H1 (cell line): ENCODE measurements around the gene AMHR2. TPM values are rescaled to one million over a fixed set of nuclear protein-coding genes. Genes with fewer than 3 reads are reported as not detected.

ENCODE experiments used
- CTCF ChIA-PET: fragments of 300-600 bp; sonication (Branson Sonifier 250); formaldehyde crosslinking; loops from one replicate; lab custom pipeline; 2021; ENCODE audit not compliant: partially characterized antibody; lab: Charles Lee
- POLR2A ChIA-PET: fragments of 300-600 bp; sonication (Branson Sonifier 250); formaldehyde crosslinking; loops from one replicate; lab custom pipeline; 2021; ENCODE audit warnings: inconsistent platforms; ENCODE audit not compliant: partially characterized antibody; lab: Charles Lee
- DNase-seq, 2 experiments: peaks; one replicate each; pipeline versions ENCODE4 v3.0.0 to v3.0.0-alpha.2; 2010 to 2022; ENCODE audit warnings: low spot score in 2 of 2, low read depth in 1 of 2, mixed read lengths in 1 of 2
- FAIRE-seq: peaks from 2 replicates; lab custom pipeline; 2011; peaks lifted over from hg19 to GRCh38; lab: Jason Lieb, UNC
- H2AFZ ChIP-seq: 2 replicates; pipeline ENCODE4 v1.8.1; 2012; ENCODE audit warnings: low read length, inconsistent platforms
- H2AK5ac ChIP-seq: 2 replicates; pipeline ENCODE4 v1.6.1; 2013; ENCODE audit warnings: low read depth, low read length
- H2BK120ac ChIP-seq: replicated peaks from 2 replicates; pipeline ENCODE3; 2013; ENCODE audit warnings: low read depth, low read length, inconsistent platforms
- H2BK12ac ChIP-seq: 2 replicates; pipeline ENCODE4 v1.6.1; 2013; ENCODE audit warnings: low read depth, low read length
- H2BK15ac ChIP-seq: 2 replicates; pipeline ENCODE4 v1.6.1; 2013; ENCODE audit warnings: low read length
- H2BK20ac ChIP-seq: 2 replicates; pipeline ENCODE4 v1.6.1; 2013; ENCODE audit warnings: low read length
- H2BK5ac ChIP-seq: 2 replicates; pipeline ENCODE4 v1.6.1; 2013; ENCODE audit warnings: low read depth, low read length
- H3K14ac ChIP-seq: 2 replicates; pipeline ENCODE4 v1.6.1; 2013; ENCODE audit warnings: inconsistent platforms; ENCODE audit not compliant: insufficient read length
- H3K18ac ChIP-seq: 2 replicates; pipeline ENCODE4 v1.6.1; 2013; ENCODE audit warnings: low read length; ENCODE audit errors: extremely low read depth
- H3K23ac ChIP-seq: 2 replicates; pipeline ENCODE4 v1.6.1; 2013; ENCODE audit warnings: inconsistent platforms; ENCODE audit not compliant: insufficient read length
- H3K23me2 ChIP-seq: 2 replicates; pipeline ENCODE4 v1.6.1; 2013; ENCODE audit warnings: low read depth, low read length
- H3K27ac ChIP-seq: 2 replicates; pipeline ENCODE4 v1.6.1; 2011; ENCODE audit warnings: low read depth, low read length, inconsistent platforms
- H3K27me3 ChIP-seq, 4 experiments: replicated peaks in 1 of 4; 1 replicate in 1 of 4; 2 replicates in 3 of 4; pipeline versions ENCODE4 v1.6.1 to v1.8.1; 2011 to 2013; ENCODE audit warnings: low read length in 3 of 4, mild to moderate bottlenecking in 3 of 4, inconsistent platforms in 2 of 4, mixed read lengths in 2 of 4, moderate library complexity in 1 of 4; ENCODE audit not compliant: control insufficient read depth in 3 of 4, insufficient read depth in 3 of 4; ENCODE audit errors: extremely low read depth in 1 of 4
- H3K36me3 ChIP-seq, 4 experiments: 2 replicates each; pipeline versions ENCODE4 v1.6.1 to v1.8.1; 2011 to 2013; ENCODE audit warnings: mild to moderate bottlenecking in 4 of 4, low read length in 3 of 4, moderate library complexity in 2 of 4, control low read depth in 1 of 4, inconsistent platforms in 1 of 4; ENCODE audit not compliant: insufficient read depth in 4 of 4, control insufficient read depth in 2 of 4
- H3K4ac ChIP-seq: replicated peaks from 2 replicates; pipeline ENCODE3; 2013; ENCODE audit warnings: low read length, low read depth, mixed read lengths, inconsistent platforms; ENCODE audit not compliant: insufficient read length
- H3K4me1 ChIP-seq, 4 experiments: replicated peaks in 1 of 4; 1 replicate in 1 of 4; 2 replicates in 3 of 4; pipeline versions ENCODE4 v1.6.1 to v1.8.1; 2011 to 2013; ENCODE audit warnings: low read length in 3 of 4, inconsistent platforms in 2 of 4, mixed read lengths in 1 of 4; ENCODE audit not compliant: insufficient read depth in 4 of 4, control insufficient read depth in 3 of 4
- H3K4me2 ChIP-seq, 2 experiments: 2 replicates each; pipeline versions ENCODE4 v1.6.1 to v1.8.1; 2011 to 2013; ENCODE audit warnings: low read depth in 2 of 2, low read length in 2 of 2, control low read depth in 1 of 2, inconsistent platforms in 1 of 2, mild to moderate bottlenecking in 1 of 2; ENCODE audit not compliant: insufficient read depth in 1 of 2
- H3K4me3 ChIP-seq, 4 experiments: fragments of 200-600, 300-600 bp in 1 of 4; sonication (generic), shearing (Covaris generic), sonication (Bioruptor Twin) in 1 of 4; 2 replicates each; pipeline versions ENCODE4 v1.5.1 to v1.8.1; 2011 to 2016; ENCODE audit warnings: low read length in 4 of 4, low read depth in 3 of 4, control low read depth in 2 of 4, inconsistent platforms in 2 of 4, mild to moderate bottlenecking in 2 of 4, mixed read lengths in 1 of 4, moderate library complexity in 1 of 4; ENCODE audit not compliant: insufficient read depth in 2 of 4; ENCODE audit errors: extremely low read depth in 1 of 4
- H3K56ac ChIP-seq: replicated peaks from 2 replicates; pipeline ENCODE3; 2013; ENCODE audit warnings: low read depth, mild to moderate bottlenecking, mixed read lengths, low read length, inconsistent platforms; ENCODE audit not compliant: insufficient read length
- H3K79me1 ChIP-seq: 2 replicates; pipeline ENCODE4 v1.6.1; 2013; ENCODE audit warnings: low read depth, low read length, control low read depth
- H3K79me2 ChIP-seq, 2 experiments: 2 replicates each; pipeline versions ENCODE4 v1.6.1 to v1.8.1; 2012 to 2013; ENCODE audit warnings: low read length in 2 of 2, mild to moderate bottlenecking in 2 of 2, inconsistent platforms in 1 of 2; ENCODE audit not compliant: insufficient read depth in 2 of 2, control insufficient read depth in 1 of 2
- H3K9ac ChIP-seq, 4 experiments: replicated peaks in 1 of 4; 1 replicate in 1 of 4; 2 replicates in 3 of 4; pipeline versions ENCODE4 v1.6.1 to v1.8.1; 2011 to 2013; ENCODE audit warnings: low read depth in 3 of 4, low read length in 3 of 4, control low read depth in 2 of 4, mild to moderate bottlenecking in 2 of 4, moderate library complexity in 2 of 4, inconsistent platforms in 1 of 4; ENCODE audit errors: extremely low read depth in 1 of 4
- H3K9me3 ChIP-seq, 2 experiments: 2 replicates each; pipeline versions ENCODE4 v1.6.1 to v1.8.1; 2012 to 2013; ENCODE audit warnings: mild to moderate bottlenecking in 2 of 2, moderate library complexity in 2 of 2, control low read depth in 1 of 2, inconsistent platforms in 1 of 2, low read depth in 1 of 2, low read length in 1 of 2, mixed read lengths in 1 of 2; ENCODE audit not compliant: insufficient read depth in 2 of 2
- H4K20me1 ChIP-seq, 2 experiments: replicated peaks in 1 of 2; 2 replicates each; pipeline versions ENCODE3 to v1.8.1; 2011 to 2013; ENCODE audit warnings: inconsistent platforms in 2 of 2, low read length in 2 of 2, mild to moderate bottlenecking in 1 of 2; ENCODE audit not compliant: insufficient read depth in 2 of 2, control insufficient read depth in 1 of 2
- H4K5ac ChIP-seq: 2 replicates; pipeline ENCODE4 v1.6.1; 2013; ENCODE audit warnings: low read length, low read depth, mixed read lengths, inconsistent platforms; ENCODE audit not compliant: insufficient read length
- H4K8ac ChIP-seq: 2 replicates; pipeline ENCODE4 v1.8.0; 2013; ENCODE audit warnings: mild to moderate bottlenecking, moderate library complexity, low read length, inconsistent platforms; ENCODE audit not compliant: insufficient read depth; ENCODE audit errors: extremely low read depth
- H4K91ac ChIP-seq: replicated peaks from 2 replicates; pipeline ENCODE3; 2013; ENCODE audit warnings: low read length, mixed read lengths, inconsistent platforms; ENCODE audit not compliant: insufficient read length
- BCL11A ChIP-seq, 2 experiments: IDR thresholded peaks; one replicate each; pipeline ENCODE4 v1.6.1; 2011; ENCODE audit warnings: low read depth in 2 of 2, low read length in 2 of 2, mild to moderate bottlenecking in 2 of 2
- MAFK ChIP-seq: IDR thresholded peaks from 2 replicates; pipeline ENCODE4 v1.6.1; 2012; ENCODE audit warnings: low read depth, mild to moderate bottlenecking, improper control_type of control experiment, low read length
- WGBS, 2 experiments: shearing (Covaris generic) in 1 of 2; methylation state at CpG; one replicate each; pipeline versions ENCODE4 v1.1.6 to v1.1.7; 2013 to 2015; ENCODE audit warnings: low lambda C conversion rate in 2 of 2, mixed read lengths in 2 of 2, inconsistent platforms in 1 of 2, low coverage in 1 of 2, missing lambda C conversion rate in 1 of 2; ENCODE audit not compliant: insufficient replicate concordance in 2 of 2, insufficient coverage in 1 of 2, insufficient read length in 1 of 2; ENCODE audit errors: extremely low coverage in 1 of 2, missing lambda C conversion rate in 1 of 2; 5-methylcytosine and 5-hydroxymethylcytosine counted together
- polyA plus RNA-seq, 7 experiments: library from polyadenylated mRNA; depleted of rRNA in 3 of 7; stranded (reverse) in 5 of 7; unstranded in 2 of 7; fragments of >200 nt in 5 of 7; fragments of 200-250 nt in 2 of 7; gene quantifications; 1 replicate in 5 of 7; 2 replicates in 1 of 7; 4 replicates in 1 of 7; pipeline versions ENCODE4 v1.2.1 to v1.2.3, GENCODE V29; 2011 to 2013; ENCODE audit warnings: missing spikeins in 2 of 7, mixed read lengths in 2 of 7
- total RNA-seq: library from RNA; stranded (reverse); fragmentation: NEBNext Ultra II Directional; extraction: Animal tissue kit (Norgen Biotek cat#: 25700); gene quantifications from 2 replicates; pipeline ENCODE4 v1.2.1, GENCODE V29; 2021
- TF ChIP-seq, protein P1 (sequence below): IDR thresholded peaks from 2 replicates; pipeline ENCODE4 v1.6.1; 2012; ENCODE audit warnings: inconsistent platforms

AMHR2 gene
- total and polyA plus RNA-seq, 2 of the 8 experiments (the other 6 are each of a cell fraction or from before 2014, with no cell fraction given): 0.29 to 0.35 TPM

DNA sequence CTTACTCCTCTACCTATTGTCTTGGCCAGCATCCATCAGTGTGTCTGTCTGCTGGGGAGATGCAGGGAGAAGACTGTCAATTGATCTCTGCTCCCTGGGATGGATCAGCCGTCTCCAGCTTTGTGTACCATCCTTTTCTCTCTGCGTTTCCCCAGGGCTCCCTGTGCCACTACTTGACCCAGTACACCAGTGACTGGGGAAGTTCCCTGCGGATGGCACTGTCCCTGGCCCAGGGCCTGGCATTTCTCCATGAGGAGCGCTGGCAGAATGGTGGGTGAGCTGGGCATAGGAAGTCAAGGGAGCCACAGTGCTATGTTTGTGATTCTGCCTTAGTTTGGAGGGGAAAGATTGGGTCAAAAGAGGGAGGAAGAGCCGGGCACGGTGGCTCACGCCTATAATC, 5.1 kb downstream of the AMHR2 start:
- Histone ChIP-seq H3K4me3 (no peak overlapping the region), H2AK5ac (no peak overlapping the region), H3K79me1 (no peaks in the 10 kb centered on the region), H4K91ac (no peak overlapping the region), H3K4ac (no peak overlapping the region), H3K27ac (no peak overlapping the region), H3K9me3 (no peaks in the 10 kb centered on the region), H2BK12ac (no peak overlapping the region), H3K9ac (no peak overlapping the region), H3K79me2 (no peaks in the 10 kb centered on the region), H3K36me3 (no peaks in the 10 kb centered on the region), H3K14ac (no peak overlapping the region), H4K20me1 (no peaks in the 10 kb centered on the region), H3K27me3 (no peaks in the 10 kb centered on the region), H3K18ac (no peak overlapping the region), H3K56ac (no peak overlapping the region), H4K5ac (no peak overlapping the region), H3K23me2 (no peaks in the 10 kb centered on the region), H3K23ac (no peak overlapping the region), H2AFZ (no peak overlapping the region), H2BK20ac (no peak overlapping the region), H2BK15ac (no peak overlapping the region), H2BK5ac (no peak overlapping the region), H4K8ac (no peak overlapping the region), H2BK120ac (no peak overlapping the region), H3K4me2 (no peak overlapping the region), H3K4me1 (no peaks in the 10 kb centered on the region)
- ChIA-PET CTCF (interaction anchor here (0.6 to 4.9 kb wide), 7 partner anchors 19 to 114 kb away, joined by 3 to 35 read pairs (median 3); no protein-coding TSS in a partner anchor), POLR2A (interaction anchor here (1.0 to 2.0 kb wide), 6 partner anchors 27 to 411 kb away, joined by 3 to 11 read pairs (median 4); no protein-coding TSS in a partner anchor)
- DNase-seq: no peak
- TF ChIP-seq, protein P1, sequence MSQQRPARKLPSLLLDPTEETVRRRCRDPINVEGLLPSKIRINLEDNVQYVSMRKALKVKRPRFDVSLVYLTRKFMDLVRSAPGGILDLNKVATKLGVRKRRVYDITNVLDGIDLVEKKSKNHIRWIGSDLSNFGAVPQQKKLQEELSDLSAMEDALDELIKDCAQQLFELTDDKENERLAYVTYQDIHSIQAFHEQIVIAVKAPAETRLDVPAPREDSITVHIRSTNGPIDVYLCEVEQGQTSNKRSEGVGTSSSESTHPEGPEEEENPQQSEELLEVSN: no peak
- TF ChIP-seq BCL11A (IDR thresholded peaks at IDR 0.05; ENCODE audit: low read depth in 2 of 2, low read length in 2 of 2) (no peak), MAFK (no peak)
- FAIRE-seq: no peak
- 93% methylated on average over 7 of the region's 7 CpGs; no CpG with 5 or more reads in 1 of the 2 experiments for WGBS, 2 experiments
